Lung (tissue), 12 donors: ENCODE results near the gene CDC42BPA. TPM values are rescaled to one million over a fixed set of nuclear protein-coding genes. Genes with fewer than 3 reads are reported as not detected.

Experiments
- ATAC-seq: fragments of 200-7000 bp; cut with Tn5 transposase; one replicate; pipeline ENCODE4 v1.9.1; 2020; ENCODE audit warnings: moderate number of reproducible peaks; ENCODE audit not compliant: insufficient read depth, low FRiP score
- DNase-seq, 3 donors: peaks; one replicate each; pipeline ENCODE4 v3.0.0-alpha.2; 2013 to 2017
- H3K27ac ChIP-seq, 2 donors: one replicate each; pipeline ENCODE4 v1.5.1; 2013; ENCODE audit warnings: mild to moderate bottlenecking in 2 of 2, moderate library complexity in 2 of 2, control low read depth in 1 of 2, inconsistent platforms in 1 of 2, low read depth in 1 of 2, low read length in 1 of 2
- H3K27me3 ChIP-seq, 3 donors: one replicate each; pipeline ENCODE4 v1.5.1; 2013; ENCODE audit warnings: low read length in 2 of 3; ENCODE audit not compliant: control insufficient read depth in 3 of 3, insufficient read depth in 3 of 3
- H3K36me3 ChIP-seq, 4 donors: one replicate each; pipeline ENCODE4 v1.5.1; 2013; ENCODE audit warnings: low read length in 4 of 4, mild to moderate bottlenecking in 1 of 4, moderate library complexity in 1 of 4; ENCODE audit not compliant: control insufficient read depth in 4 of 4, insufficient read depth in 4 of 4
- H3K4me1 ChIP-seq, 5 donors: one replicate each; pipeline ENCODE4 v1.5.1; 2013; ENCODE audit warnings: low read length in 5 of 5, mild to moderate bottlenecking in 2 of 5, moderate library complexity in 1 of 5; ENCODE audit not compliant: control insufficient read depth in 5 of 5, insufficient read depth in 5 of 5
- H3K4me3 ChIP-seq: one replicate; pipeline ENCODE4 v1.5.1; 2013; ENCODE audit warnings: mild to moderate bottlenecking, control low read depth, moderate library complexity
- H3K9ac ChIP-seq, 2 donors: one replicate each; pipeline ENCODE4 v1.5.1; 2013; ENCODE audit warnings: low read length in 2 of 2, control low read depth in 1 of 2; ENCODE audit not compliant: insufficient read depth in 1 of 2
- H3K9me3 ChIP-seq, 4 donors: one replicate each; pipeline ENCODE4 v1.5.1; 2013; ENCODE audit warnings: low read length in 3 of 4, mild to moderate bottlenecking in 1 of 4, moderate library complexity in 1 of 4; ENCODE audit not compliant: control insufficient read depth in 4 of 4, insufficient read depth in 3 of 4
- WGBS, 2 donors: extraction: QIAGEN DNeasy Blood & Tissue Kit; methylation state at CpG; one replicate each; pipeline ENCODE4 v1.1.7; 2013; 5-methylcytosine and 5-hydroxymethylcytosine counted together
- polyA plus RNA-seq, 2 donors: library from polyadenylated mRNA; stranded (reverse); fragments of 200-250 nt; gene quantifications; one replicate each; pipeline ENCODE4 v1.2.1, GENCODE V29; 2013
- total RNA-seq, 2 donors: library from RNA; depleted of rRNA in 1 of 2; stranded (reverse); fragments of >200 nt in 1 of 2; gene quantifications; one replicate each; pipeline ENCODE4 v1.2.1, GENCODE V29; 2014 to 2021
- TF ChIP-seq, protein P1 (sequence below): IDR thresholded peaks from 2 replicates; pipeline ENCODE4 v1.5.1; 2012; ENCODE audit warnings: mild to moderate bottlenecking; ENCODE audit errors: control extremely low read depth, extremely low read depth
- donor health status: control.
- donor health status: control.
- donor health status: Bipolar disorder and iron deficiency.
- donor health status: healthy.
- donor health status: DM: yes; HTN: yes; CAD: no.

CDC42BPA gene
- total and polyA plus RNA-seq, 4 donors = 6.4 to 97.4 (median 20.2) TPM

GRCh38 chr1:227257964-227258363 lies 60.3 kb downstream of the CDC42BPA start:
- DNase-seq (no peak), ATAC-seq (no peak)
- Histone ChIP-seq H3K4me3 (no peak overlapping the region), H3K9me3 (no peaks in the 10 kb centered on the region), H3K36me3 (no peaks in the 10 kb centered on the region), H3K27ac (no peak overlapping the region), H3K27me3 (no peaks in the 10 kb centered on the region), H3K9ac (no peak overlapping the region), H3K4me1 (peaks cover 0 to 3% (median 0%) of the 10 kb centered on the region in 5 donors)
- WGBS, 2 donors = 88% methylated on average over 7 of the region's 7 CpGs
- TF ChIP-seq, protein P1, sequence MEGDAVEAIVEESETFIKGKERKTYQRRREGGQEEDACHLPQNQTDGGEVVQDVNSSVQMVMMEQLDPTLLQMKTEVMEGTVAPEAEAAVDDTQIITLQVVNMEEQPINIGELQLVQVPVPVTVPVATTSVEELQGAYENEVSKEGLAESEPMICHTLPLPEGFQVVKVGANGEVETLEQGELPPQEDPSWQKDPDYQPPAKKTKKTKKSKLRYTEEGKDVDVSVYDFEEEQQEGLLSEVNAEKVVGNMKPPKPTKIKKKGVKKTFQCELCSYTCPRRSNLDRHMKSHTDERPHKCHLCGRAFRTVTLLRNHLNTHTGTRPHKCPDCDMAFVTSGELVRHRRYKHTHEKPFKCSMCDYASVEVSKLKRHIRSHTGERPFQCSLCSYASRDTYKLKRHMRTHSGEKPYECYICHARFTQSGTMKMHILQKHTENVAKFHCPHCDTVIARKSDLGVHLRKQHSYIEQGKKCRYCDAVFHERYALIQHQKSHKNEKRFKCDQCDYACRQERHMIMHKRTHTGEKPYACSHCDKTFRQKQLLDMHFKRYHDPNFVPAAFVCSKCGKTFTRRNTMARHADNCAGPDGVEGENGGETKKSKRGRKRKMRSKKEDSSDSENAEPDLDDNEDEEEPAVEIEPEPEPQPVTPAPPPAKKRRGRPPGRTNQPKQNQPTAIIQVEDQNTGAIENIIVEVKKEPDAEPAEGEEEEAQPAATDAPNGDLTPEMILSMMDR = no peak

- Histone ChIP-seq H3K9me3 (no peaks in the 10 kb centered on the region), H3K4me1 (peaks cover 0 to 1% (median 0%) of the 10 kb centered on the region in 5 donors), H3K9ac (no peak overlapping the region), H3K27ac (no peak overlapping the region), H3K4me3 (no peak overlapping the region), H3K36me3 (no peaks in the 10 kb centered on the region), H3K27me3 (no peaks in the 10 kb centered on the region)
- no peak for DNase-seq
- WGBS, 2 donors = 64 to 80% methylated on average over 5 of the region's 5 CpGs
- TF ChIP-seq, protein P1 = no peak
- no peak for ATAC-seq
Measured at GRCh38 chr1:227255086-227255732, 63.1 kb downstream of the CDC42BPA start.

- Histone ChIP-seq H3K4me3 (no peak overlapping the region), H3K4me1 (peaks cover 0 to 1% (median 0%) of the 10 kb centered on the region in 5 donors), H3K9me3 (no peaks in the 10 kb centered on the region), H3K9ac (no peak overlapping the region), H3K27me3 (no peaks in the 10 kb centered on the region), H3K36me3 (no peaks in the 10 kb centered on the region), H3K27ac (no peak overlapping the region)
- DNase-seq = no peak
- 94 to 99% methylated on average over 13 of the region's 13 CpGs for WGBS, 2 donors
- TF ChIP-seq, protein P1 = no peak
- ATAC-seq = no peak
Measured at GRCh38 chr1:227253065-227253464, 65.2 kb downstream of the CDC42BPA start.
